ENCODE measurements around the gene TRIM62. TPM values are rescaled to one million over a fixed set of nuclear protein-coding genes. Genes with fewer than 3 reads are reported as not detected.

Gene TRIM62
- total and polyA plus RNA-seq, 2 experiments from 2014 or later: 2.5 to 4.2 TPM

DNA sequence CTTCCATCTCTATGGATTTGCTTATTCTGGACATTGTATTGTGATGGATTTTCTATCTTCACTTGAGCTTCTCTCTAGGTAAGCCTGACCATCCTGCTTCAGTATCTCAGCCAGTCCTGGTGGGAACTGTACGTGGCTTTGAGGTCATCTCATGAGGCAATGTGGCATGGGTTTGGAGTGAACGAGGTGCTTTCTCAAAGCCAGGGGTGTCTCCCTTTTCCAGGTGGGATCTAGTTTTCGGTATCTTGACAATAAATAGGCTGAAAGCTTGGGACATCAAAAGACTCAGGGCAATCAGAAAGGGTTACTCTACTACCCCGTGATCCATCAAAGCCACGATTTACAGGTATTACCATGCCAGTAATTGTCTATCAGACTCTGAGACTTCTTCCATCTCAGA is 60.1 kb downstream of the TRIM62 start:
- no peaks in the 10 kb centered on the region for H3K36me3 ChIP-seq (replicated peaks; ENCODE audit: insufficient read depth, low read depth)
- 89% methylated on average over 5 of the region's 5 CpGs for WGBS (ENCODE audit: low lambda C conversion rate, missing lambda C conversion rate)
- H3K4me3 ChIP-seq: no peak overlapping the region
- no peak overlapping the region for H3K4me2 ChIP-seq
- DNase-seq (ENCODE audit: low spot score): no peak
- H2AFZ ChIP-seq: no peak overlapping the region
- no peaks in the 10 kb centered on the region for H3K9me2 ChIP-seq (replicated peaks; ENCODE audit: insufficient read depth)
- H3K79me2 ChIP-seq: no peaks in the 10 kb centered on the region
- H3K4me1 ChIP-seq (ENCODE audit: insufficient read depth): no peaks in the 10 kb centered on the region
- H3K27ac ChIP-seq: no peak overlapping the region
- H3K9me3 ChIP-seq (ENCODE audit: low read depth): no peaks in the 10 kb centered on the region
- no peaks in the 10 kb centered on the region for H4K20me1 ChIP-seq (ENCODE audit: insufficient read depth, poor library complexity, severe bottlenecking)
- H3K27me3 ChIP-seq: no peaks in the 10 kb centered on the region
- TF ChIP-seq, protein P1, sequence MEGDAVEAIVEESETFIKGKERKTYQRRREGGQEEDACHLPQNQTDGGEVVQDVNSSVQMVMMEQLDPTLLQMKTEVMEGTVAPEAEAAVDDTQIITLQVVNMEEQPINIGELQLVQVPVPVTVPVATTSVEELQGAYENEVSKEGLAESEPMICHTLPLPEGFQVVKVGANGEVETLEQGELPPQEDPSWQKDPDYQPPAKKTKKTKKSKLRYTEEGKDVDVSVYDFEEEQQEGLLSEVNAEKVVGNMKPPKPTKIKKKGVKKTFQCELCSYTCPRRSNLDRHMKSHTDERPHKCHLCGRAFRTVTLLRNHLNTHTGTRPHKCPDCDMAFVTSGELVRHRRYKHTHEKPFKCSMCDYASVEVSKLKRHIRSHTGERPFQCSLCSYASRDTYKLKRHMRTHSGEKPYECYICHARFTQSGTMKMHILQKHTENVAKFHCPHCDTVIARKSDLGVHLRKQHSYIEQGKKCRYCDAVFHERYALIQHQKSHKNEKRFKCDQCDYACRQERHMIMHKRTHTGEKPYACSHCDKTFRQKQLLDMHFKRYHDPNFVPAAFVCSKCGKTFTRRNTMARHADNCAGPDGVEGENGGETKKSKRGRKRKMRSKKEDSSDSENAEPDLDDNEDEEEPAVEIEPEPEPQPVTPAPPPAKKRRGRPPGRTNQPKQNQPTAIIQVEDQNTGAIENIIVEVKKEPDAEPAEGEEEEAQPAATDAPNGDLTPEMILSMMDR (IDR thresholded peaks at IDR 0.05; ENCODE audit: poor library complexity): no peak
- TF ChIP-seq EZH2 (IDR thresholded peaks at IDR 0.05; ENCODE audit: borderline replicate concordance) (no peak), EZH2phosphoT487 (IDR thresholded peaks at IDR 0.05; ENCODE audit: low read depth, severe bottlenecking, unreplicated experiment) (no peak)

DNA sequence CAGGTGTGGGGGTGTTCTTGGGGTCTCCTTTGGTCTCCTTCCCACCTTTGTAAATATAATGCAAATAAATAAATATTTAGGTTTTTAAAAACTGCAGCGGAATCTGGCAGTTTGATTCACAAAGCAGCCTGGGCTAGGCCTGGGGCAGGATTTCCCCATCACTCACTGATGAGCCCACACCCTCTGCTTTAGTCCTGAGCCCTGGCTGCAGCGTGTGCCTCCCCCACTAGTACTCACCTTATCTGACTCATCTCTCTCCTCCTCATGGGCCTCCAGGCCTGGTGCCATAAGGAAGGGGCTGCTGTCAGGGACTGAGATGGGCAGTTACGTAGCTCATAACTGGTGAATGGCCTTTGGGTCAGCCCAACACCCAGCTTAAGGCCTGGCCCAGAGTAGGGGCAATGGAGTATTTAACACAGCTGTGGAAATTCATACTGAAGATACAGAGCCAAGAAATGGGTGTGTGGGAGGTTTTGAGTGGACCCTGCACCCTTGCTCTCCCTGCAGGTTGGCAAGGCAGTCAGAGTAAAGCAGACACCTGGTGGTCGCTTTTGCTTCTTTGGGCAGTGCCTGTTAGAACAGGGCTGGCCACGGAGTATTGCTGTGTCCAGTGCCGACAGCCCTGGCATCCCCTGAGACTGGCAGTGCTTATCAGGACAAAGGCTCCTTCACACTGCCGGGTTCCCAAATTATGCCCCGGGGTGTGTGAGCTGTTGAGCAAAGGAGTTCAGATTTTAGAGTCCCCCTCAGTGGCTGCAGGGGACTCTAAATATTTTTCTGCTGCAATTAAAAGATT is 61.2 kb downstream of the TRIM62 start:
- no peaks in the 10 kb centered on the region for H3K9me2 ChIP-seq (replicated peaks; ENCODE audit: insufficient read depth)

DNA sequence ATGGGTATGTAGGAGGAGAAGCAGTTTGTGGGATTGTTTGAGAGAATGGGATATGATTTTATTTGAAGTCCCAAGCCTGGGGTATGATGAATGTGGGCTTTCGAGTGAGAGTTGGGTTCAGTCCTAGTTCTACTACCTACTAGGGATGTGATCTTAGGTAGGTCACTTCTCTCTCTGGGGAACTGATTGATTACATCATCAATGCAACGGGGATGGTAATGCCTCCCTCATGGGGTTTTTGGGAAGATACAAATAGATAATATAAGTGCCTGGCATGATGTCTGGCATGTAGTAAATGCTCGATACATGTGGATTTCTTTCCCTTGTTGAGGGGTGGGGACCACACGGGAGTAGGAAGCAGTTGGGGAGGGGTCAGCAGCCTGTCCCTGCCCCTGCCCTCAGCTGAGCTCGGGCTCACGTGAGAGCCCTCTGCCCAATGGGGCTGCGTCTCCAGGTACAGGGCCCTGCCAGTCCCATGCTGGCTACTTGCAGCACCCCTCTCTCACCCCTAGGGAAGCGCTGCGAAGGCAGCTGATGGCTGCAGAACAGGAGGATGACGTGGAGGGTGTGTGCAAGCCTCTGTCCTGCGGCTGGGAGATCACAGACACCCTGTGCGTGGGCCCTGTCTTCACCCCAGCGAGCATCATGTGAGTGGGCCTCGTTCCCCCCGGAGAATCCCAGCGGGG is 62.2 kb downstream of the TRIM62 start:
- Histone ChIP-seq H3K9me3 (ENCODE audit: low read depth) (no peaks in the 10 kb centered on the region), H4K20me1 (ENCODE audit: insufficient read depth, poor library complexity, severe bottlenecking) (no peaks in the 10 kb centered on the region), H3K4me3 (no peak overlapping the region), H3K4me2 (no peak overlapping the region), H3K4me1 (ENCODE audit: insufficient read depth) (no peaks in the 10 kb centered on the region), H3K36me3 (replicated peaks; ENCODE audit: insufficient read depth, low read depth) (no peaks in the 10 kb centered on the region), H3K27ac (no peak overlapping the region), H3K27me3 (no peaks in the 10 kb centered on the region), H2AFZ (no peak overlapping the region), H3K9me2 (replicated peaks; ENCODE audit: insufficient read depth) (no peaks in the 10 kb centered on the region), H3K79me2 (no peaks in the 10 kb centered on the region)
- DNase-seq (ENCODE audit: low spot score): no peak
- whole genome bisulfite sequencing (ENCODE audit: low lambda C conversion rate, missing lambda C conversion rate): 78% methylated on average over 15 of the region's 16 CpGs
- TF ChIP-seq EZH2phosphoT487 (IDR thresholded peaks at IDR 0.05; ENCODE audit: low read depth, severe bottlenecking, unreplicated experiment) (no peak), EZH2 (IDR thresholded peaks at IDR 0.05; ENCODE audit: borderline replicate concordance) (no peak)
- TF ChIP-seq, protein P1 (IDR thresholded peaks at IDR 0.05; ENCODE audit: poor library complexity): no peak

More for the DNA sequence above, 61.2 kb downstream of the TRIM62 start:
- no peak overlapping the region for H2AFZ ChIP-seq
- 82% methylated on average over 8 of the region's 8 CpGs for WGBS (ENCODE audit: low lambda C conversion rate, missing lambda C conversion rate)
- no peak for DNase-seq (ENCODE audit: low spot score)
- H3K27ac ChIP-seq: no peak overlapping the region
- no peaks in the 10 kb centered on the region for H3K9me3 ChIP-seq (ENCODE audit: low read depth)
- no peaks in the 10 kb centered on the region for H4K20me1 ChIP-seq (ENCODE audit: insufficient read depth, poor library complexity, severe bottlenecking)
- H3K4me2 ChIP-seq: no peak overlapping the region
- no peaks in the 10 kb centered on the region for H3K27me3 ChIP-seq
- H3K36me3 ChIP-seq (replicated peaks; ENCODE audit: insufficient read depth, low read depth): no peaks in the 10 kb centered on the region
- TF ChIP-seq, protein P1 (IDR thresholded peaks at IDR 0.05; ENCODE audit: poor library complexity): no peak
- TF ChIP-seq EZH2 (IDR thresholded peaks at IDR 0.05; ENCODE audit: borderline replicate concordance) (no peak), EZH2phosphoT487 (IDR thresholded peaks at IDR 0.05; ENCODE audit: low read depth, severe bottlenecking, unreplicated experiment) (no peak)
- H3K79me2 ChIP-seq: no peaks in the 10 kb centered on the region
- H3K4me1 ChIP-seq (ENCODE audit: insufficient read depth): no peaks in the 10 kb centered on the region
- H3K4me3 ChIP-seq: no peak overlapping the region

All from hepatocyte (in vitro differentiated cells).